HG02610 (cell line): ENCODE measurements around the gene DHRS12.
"Not testable (repeated sequence)": the region's sequence is repeated elsewhere in the genome, so short reads cannot be mapped to it uniquely, and the experiment has no call there.

Experiments used
- ATAC-seq: cut with Tn5 transposase; IDR thresholded peaks from one replicate; pipeline ENCODE4 v1.9.1; 2021; ENCODE audit warnings: mild to moderate bottlenecking, moderate library complexity; ENCODE audit not compliant: unreplicated experiment

DHRS12 gene

DNA sequence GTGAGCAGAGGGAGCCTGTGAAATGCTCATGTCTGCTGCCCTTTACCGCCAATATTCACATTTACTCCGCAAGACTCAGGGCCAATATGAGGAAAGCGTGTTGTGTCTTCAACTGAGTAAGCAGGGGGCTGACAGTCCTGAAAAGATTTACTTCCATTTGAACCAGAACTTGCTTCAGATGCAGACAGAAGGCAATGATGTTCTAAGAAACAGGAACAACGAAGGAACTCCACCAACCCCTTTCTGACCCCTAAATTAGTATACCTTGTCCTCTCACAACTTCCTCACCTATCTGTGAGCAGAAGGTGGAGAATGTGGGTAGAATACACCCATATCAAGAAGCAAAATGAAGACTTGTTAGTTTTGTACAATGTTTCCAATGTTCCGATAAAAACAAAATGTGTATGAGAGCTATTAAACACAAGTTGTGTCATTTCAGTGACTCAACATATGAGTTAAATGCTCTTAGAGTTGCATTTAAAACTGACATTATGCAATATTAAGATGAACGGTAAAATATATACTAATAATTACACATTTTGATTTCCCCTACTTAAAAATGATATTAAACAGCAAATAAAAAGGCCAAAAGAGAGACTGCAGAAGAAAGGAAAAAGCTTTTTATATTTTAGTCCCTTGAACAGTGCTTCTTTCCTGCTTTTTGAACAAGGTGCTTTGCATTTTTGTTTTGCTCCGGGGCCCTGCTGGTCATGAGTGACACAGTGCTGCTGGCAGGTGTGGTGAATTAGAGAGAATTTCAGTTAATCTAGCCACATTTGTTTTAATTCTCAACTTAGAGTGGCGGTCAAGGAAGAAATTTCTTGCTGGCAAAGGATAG, 25.0 kb upstream of the DHRS12 start:
- no peak for ATAC-seq

DNA sequence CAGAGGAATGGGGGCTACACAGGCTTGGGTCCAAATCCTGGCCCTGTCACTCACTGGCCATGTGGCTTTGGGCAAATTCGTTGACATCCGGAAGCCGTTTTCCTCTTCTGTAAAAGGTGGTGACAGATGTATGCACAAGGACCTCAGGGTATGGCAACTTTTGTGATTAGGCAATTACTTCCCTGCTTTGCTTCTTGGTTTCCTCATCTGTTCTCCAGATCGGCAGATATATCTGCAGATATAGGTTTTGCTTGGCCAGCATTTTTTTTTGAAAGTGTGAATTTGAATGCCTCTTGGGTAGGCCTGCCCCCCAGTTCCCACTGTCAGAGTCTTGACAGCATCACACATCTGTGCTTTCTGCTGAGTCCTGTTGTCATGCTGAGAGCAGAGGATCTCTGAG, 23.3 kb upstream of the DHRS12 start:
- no peak for ATAC-seq

DNA sequence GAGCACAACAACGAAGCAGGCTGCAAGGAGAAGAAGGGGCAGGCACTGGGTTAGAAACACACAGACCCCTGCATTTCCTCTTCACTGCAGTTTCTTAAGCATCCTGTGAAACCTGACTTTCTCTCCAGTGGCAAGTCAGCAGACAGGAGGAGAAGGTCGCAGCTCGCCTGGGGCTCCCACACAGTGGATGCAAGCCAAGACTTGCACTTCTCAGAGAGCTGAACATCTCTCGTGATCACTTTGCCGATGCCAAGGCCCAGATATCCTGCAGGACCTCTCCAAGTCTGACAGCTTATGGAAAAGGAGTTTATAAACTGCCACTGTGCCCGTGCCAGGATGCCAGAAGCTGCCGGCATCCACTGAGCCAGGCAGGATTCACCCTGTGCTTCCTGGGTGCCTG, 22.6 kb upstream of the DHRS12 start:
- no peak for ATAC-seq

DNA sequence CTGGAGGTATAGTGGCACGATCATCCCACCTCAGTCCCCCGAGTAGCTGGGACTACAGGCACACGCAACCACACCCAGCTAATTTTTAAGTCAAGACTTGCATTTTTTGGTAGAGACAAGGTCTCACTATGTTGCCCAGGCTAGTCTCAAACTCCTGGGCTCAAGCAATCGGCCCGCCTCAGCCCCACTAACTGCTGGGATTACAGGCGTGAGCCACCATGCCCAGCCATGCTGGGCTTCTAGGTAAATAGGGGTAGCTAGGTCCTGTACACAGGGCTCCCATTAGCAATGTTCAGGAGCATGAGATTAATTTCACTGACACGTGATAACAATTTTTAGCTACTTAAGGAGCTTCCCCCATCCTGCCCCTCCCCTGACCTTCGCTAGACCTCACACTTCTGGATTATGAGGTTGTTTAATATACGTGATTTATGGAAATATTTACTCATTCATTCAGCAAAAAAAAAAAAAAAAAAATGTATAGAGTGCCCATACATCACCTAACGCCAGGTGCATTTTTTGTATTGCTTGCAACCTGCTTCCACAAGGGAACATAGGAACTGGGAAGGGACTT, 21.8 kb upstream of the DHRS12 start:
- ATAC-seq = no peak

DNA sequence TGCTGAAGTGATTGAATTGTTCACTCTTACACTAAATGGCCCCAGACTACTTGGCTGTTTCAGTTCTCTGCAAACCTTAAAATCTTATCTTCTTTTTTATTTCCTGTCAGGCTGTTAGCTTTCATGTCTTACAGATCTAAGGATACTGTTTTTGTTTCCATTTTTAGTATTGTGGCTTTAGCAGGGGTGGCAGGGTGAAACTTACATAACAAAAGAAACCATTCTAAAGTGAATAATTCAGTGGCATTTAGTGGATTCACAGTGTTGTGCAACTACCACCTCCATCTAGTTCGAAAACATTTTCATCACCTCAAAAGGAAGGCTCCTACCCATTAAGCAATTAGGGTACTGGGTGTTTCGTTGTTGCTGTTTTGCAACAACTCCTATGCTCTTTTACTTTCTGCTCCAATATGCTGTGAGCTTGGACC, 21.2 kb upstream of the DHRS12 start:
- ATAC-seq = no peak

DNA sequence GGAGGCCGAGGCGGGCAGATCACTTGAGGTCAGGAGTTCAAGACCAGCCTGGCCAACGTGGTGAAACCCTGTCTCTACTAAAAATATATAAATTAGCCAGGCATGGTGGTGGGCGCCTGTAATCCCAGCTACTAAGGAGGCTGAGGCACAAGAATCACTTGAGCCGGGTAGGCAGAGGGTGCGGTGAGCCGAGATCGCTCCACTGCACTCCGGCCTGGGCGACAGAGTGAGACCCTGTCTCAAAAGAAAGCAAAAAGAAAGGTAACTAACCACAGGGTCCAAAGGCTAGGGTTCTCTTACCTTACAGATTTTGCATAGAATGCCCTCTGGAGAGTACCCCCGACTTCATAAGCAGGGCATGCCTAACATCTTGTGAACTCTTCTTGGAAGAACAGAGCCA, 20.7 kb upstream of the DHRS12 start:
- ATAC-seq = not testable (repeated sequence)

DNA sequence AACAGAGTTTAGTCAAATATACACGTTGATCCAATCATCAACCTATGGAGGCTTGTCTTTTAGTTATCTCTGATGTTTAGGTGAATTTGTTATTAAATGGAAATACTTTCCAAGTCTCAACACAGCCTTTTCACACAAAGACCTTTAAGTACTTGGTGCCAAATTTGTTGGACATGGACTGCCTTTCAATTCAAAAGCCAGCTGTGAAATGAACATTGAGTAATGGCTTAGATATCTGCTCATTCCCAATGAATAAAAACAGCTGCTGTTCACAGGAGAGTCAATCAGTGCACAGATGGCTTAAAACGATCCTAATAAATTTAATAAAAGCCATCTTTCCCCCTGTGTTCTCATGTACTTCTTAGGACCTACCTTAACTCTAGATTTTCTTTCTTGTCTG, 19.9 kb upstream of the DHRS12 start:
- no peak for ATAC-seq

DNA sequence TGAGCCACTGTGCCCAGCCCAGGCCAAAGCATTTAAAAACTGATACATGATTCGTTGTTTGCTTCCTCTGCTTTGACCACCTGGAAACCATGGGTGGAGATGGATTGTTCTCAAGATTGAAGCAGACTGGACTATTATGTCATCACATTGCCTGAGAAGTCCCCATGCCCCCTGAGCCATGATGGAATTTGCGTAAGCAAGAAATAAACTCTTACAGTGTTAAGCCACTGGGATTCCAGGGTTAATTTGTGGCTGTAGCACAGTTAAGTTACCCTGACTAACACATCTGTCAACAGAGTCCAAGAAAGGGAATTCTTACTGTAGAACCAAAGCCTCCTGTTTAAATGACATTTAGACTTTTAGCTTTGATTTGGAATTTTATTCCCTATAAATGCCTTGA, 19.4 kb upstream of the DHRS12 start:
- no peak for ATAC-seq

DNA sequence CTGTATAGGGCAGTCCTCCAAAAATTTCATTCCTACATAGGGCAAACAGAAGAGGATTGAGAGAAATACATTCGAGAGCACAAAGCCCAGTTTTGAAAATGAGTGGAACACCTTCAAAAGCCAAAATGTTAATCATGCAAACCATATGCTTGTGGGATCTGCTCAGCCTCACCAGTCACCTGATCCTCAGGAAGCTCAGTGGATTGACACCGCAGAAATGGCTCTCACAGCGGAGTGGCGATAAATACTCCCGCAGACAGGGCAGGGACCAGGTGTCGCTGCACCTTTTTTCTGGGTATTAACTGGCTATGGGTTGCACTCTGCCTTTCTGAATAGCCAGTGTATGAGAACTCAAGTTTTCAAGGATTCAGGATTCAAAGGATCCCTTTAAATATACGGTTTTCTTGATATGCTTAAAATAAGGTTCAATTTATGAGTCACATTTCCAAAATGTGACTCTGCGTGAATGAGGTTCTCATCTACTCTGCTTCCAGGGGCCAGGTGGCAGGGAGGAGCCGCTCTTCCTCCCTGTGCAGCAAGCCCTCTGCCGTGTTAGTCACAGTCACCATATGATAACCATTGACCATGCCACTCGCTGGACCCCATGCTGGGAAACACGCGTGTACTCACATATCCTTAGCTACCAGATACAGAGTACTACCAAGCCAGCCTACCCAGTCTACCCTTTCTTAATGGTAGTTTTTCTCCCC, 18.3 kb upstream of the DHRS12 start:
- ATAC-seq = no peak

DNA sequence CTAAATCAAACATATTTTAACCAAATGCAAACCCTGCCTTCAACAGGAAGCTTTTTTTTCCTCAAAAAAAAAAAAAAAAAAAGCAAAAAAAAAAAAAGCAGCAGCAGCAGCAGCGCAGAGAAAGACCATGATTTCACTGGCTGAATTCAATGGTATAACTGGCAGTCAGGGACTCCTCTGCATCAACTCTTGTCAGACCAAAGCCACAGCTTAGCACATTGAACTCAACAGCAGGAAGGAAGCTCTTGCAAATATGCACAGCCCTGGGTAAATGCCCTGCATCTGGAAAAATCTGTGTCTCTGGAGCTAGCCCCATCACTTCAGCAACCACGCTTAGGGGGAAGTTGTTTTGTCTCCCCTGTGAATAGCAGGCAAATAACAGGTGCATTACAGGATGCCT, 17.6 kb upstream of the DHRS12 start:
- no peak for ATAC-seq

DNA sequence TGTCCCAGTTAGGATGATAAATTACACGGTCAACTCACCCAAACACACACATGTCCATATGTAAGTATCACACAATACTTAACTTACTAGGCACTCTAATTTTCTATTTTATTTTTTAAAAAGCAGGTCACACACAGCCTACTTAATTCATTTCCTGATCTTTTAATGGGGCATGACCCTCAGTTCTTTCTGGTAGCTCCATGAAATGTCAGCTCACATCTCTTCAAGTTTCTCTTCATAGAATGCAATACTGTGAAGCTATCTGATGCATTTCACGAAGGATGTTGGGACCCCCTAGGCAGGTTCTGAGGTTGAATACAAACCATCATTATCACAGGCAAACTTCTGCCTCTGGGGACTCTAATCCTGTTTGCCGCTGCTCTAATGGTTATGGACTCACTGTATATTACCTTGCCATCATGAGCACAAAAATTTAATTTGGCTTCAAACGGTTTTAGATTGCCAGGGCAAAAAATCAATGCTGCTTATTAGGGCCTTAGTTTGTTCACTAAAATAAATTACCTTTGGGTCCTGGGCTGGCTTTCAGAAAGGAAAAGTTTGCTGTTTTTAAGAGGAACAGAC, 16.1 kb upstream of the DHRS12 start:
- ATAC-seq = no peak

DNA sequence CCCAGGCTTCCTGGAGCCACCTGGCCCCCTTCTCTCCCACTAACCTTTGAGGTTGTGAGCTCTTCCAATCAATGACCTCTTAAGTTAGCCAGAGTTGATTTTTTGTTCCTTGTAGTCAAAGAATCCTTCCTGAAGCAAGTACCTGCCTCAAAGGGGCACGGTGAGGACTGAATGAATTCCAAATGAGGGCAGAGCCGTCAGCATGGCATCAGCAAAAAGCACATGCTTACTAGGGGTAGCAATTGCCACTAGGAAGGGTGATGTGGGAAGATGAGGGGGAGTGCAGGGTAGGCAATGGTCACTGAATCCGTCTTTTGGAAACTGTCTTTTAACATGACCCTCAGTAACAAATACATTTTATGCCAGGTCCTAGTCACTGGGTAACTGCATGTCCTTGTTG, 15.6 kb upstream of the DHRS12 start:
- no peak for ATAC-seq

DNA sequence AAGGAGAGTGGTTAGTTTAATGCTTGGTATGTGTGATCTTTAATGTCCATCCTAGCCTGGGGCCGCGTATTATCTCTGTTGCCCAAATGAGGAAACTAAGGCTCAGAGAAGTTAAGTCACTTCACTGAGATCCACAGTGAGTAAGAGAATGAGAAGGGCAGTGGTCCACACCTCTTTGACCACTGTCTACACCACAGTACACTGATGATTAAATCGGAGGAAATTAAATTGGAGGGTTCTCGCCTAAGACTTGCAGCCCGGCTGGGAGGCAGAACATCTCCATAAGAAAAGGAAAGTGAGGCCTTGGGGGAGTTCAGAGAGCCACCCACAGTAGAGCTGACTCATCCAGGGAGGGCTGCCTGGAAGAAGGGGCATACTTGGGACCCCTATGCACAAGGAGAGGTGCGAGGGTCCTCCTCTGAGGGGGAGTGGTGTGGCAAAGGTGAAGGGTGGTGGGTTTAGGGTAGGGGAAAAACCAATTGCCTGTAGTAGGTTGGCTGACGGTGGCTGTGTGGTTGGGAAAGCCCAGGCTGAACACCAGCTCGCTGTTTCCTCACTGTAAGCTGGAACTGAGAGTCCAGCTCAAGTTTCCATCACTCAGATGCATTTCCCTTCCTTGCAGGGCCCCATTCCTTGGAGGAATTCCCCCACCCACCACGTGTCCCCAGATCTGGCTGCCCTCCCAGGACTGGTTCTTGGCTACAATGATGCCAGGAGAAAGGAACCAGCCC, 15.0 kb upstream of the DHRS12 start:
- ATAC-seq = peak; percentile 59

DNA sequence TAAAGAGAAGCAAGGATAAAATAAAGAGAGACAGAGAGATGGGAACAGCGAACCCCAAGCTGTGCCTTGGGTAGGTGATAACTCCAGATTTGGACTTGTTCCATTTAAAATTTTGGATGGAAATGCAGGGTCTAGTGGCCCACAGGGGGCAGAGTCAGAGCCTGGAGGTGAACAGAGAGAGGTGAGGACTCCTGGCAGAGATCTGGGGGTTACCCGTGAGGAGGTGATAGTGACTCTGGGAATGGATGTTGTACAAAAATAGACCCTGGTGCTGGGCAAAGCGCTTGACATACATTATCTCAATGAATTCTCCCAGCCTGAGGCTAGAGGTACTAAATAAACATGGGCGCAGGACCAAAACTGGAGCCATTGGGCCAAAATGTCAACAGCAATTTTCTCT, 14.3 kb upstream of the DHRS12 start:
- ATAC-seq = no peak

DNA sequence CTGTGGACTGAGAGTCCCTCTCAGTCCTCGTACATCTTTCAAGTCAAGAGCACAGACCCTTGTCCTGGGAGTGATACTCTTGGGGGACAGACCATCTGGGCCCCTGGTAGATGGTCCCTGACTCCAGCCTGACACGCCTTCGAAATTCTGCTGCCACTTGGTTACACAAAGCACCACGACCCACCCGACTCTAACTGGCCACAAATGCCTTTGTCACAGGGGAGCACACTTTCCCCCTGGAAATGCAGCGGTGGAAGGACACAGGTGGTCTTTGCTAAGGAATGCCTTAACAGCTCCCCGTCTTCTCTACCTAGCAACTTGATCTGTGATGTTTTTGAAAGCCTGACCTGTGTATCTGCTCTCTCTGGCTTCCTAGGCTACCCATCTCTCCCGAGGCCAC, 13.8 kb upstream of the DHRS12 start:
- ATAC-seq = no peak

DNA sequence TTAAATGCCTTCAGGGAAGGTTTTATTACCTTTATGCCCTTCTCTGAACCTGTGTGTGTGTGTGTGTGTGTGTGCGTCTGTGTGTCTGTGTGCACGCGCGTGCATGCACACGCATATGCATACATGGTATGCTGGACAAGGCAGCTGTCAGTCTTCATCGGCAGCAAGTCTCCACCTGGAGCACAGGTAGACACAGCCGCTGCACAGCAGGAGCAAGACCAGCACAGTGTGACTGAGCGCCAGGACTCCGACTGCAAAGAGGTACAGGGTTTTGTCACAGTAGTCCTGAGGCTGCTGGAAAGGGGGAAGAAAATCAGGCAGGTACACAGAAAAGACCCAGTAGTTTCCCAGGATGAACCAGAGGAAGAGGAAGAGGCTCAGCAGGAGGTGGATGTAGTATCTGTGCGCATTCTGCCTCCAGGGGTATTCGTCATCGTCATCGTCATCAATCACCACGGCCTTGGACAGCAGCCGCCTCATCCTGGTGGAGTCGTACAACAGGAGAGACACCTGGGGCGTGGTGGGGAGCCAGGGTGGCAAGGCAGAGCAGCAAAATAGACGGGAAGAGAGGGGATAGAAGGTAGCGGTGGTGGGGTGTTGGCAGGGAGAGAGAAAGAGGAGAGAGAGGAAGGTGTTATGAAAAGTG, 12.8 kb upstream of the DHRS12 start:
- no peak for ATAC-seq

DNA sequence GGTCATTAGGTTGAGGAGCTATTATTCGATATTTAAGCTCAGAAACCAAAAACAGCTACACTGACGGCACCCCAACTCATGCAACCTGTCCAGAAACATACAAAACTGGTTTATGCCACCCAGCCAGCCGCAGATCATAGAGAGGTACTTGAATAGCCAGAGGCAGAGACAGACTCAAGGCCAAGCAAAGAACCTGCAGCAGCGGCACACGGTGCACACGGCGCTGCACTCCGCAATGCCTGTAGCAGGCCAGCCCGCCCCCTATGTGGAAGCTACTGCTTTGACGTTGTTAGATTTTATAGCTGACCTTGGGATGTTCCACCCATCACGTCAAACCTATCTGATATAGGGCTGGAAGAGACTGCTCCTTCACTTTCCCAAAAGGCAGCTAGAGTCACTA, 11.9 kb upstream of the DHRS12 start:
- no peak for ATAC-seq

DNA sequence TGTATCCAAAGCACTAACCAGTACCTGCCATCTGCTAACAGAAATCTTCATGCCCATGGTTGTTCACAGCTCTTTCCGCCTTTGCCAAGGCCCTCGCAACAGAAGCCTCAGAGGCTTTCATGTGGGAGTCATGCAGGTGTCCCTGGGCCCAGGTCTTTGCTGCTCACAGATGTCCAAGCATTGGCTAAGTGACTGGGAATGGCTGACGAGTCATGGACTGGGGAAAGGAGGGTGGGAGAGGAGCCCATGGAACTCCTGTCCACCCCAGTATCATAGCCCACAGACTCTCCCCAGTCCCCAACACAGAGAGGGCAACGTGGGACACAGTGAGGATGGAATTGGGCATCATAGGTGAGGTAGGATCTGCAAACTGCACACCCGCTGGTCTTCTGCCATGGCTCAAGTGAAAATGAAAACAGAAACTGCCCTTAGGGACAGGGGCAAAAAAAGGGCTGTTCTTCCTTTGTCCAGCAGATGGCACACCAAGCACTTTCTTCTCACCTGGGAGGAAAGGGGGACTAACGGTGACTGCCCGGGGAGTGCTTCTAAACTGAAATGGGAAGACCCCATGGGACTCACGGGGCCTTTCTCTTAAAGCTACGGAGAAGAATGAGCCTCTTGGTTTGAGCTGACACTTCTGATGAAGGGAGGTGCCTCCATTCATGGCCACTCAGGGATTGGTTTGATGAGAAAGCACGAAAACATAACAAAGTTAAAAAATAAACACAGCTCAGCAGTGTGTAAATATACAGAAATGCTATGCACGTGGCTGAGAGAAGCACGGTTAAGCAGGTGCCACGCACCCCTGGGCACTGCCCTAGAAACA, 11.1 kb upstream of the DHRS12 start:
- peak; percentile 54 for ATAC-seq

DNA sequence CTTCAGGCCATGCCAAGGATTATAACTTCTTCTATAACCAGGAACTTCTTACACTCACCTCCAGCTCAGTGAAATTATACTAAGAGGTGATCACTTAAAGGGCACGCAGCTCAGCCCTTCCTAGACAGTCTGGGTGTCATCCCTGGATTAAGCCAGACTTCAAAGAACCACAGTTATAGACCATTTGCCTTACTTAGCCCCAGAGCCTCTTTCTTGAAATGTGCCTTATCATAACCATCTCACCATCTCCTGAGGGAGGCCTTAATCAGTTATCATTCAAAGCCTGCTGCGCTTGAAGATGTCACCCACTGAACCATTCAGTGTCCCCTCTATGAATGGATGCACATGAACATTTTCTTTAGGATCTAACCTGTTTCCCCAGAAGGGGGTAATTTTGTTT, 10.1 kb upstream of the DHRS12 start:
- no peak for ATAC-seq
